ENCODE data around the gene ARHGAP12. TPM values are rescaled to one million over a fixed set of nuclear protein-coding genes. Genes with fewer than 3 reads are reported as not detected.

Gene ARHGAP12
- total RNA-seq, 2 donors from 2014 or later, result 34.3 to 44.9 TPM

DNA sequence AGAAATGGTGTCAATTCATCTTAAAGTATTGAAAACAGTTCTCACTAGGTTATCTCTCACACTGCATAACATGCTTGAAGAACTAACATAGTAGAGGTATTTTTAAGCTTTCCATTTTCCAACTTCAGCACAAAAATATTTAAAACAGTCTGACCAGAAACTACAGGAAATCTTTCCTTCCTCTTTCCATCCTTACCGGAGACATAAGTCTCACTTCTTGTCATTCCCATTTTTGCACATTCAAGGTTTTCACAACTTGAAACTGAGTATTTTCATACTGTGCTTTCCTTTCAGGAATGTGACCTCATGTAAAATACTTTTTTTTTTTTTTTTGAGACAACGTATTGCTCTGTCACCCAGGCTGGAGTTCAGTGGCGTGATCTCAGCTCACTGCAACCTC, 45.2 kb downstream of the ARHGAP12 start:
- 66% methylated on average over 3 of the region's 3 CpGs for WGBS
- TF ChIP-seq POLR2AphosphoS5 (IDR thresholded peaks at IDR 0.05) (no peak), POLR2A (IDR thresholded peaks at IDR 0.05) (no peak)
- TF ChIP-seq, protein P1, sequence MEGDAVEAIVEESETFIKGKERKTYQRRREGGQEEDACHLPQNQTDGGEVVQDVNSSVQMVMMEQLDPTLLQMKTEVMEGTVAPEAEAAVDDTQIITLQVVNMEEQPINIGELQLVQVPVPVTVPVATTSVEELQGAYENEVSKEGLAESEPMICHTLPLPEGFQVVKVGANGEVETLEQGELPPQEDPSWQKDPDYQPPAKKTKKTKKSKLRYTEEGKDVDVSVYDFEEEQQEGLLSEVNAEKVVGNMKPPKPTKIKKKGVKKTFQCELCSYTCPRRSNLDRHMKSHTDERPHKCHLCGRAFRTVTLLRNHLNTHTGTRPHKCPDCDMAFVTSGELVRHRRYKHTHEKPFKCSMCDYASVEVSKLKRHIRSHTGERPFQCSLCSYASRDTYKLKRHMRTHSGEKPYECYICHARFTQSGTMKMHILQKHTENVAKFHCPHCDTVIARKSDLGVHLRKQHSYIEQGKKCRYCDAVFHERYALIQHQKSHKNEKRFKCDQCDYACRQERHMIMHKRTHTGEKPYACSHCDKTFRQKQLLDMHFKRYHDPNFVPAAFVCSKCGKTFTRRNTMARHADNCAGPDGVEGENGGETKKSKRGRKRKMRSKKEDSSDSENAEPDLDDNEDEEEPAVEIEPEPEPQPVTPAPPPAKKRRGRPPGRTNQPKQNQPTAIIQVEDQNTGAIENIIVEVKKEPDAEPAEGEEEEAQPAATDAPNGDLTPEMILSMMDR (IDR thresholded peaks at IDR 0.05), result no peak
- no peaks in the 10 kb centered on the region for H3K27me3 ChIP-seq (replicated peaks; ENCODE audit: insufficient read depth)
- H3K4me1 ChIP-seq (replicated peaks), result no peaks in the 10 kb centered on the region
- no peak overlapping the region for H3K4me3 ChIP-seq
- H3K27ac ChIP-seq, result no peak overlapping the region
- intact Hi-C loops (cut with DNase I), result no loop called here
- no peaks in the 10 kb centered on the region for H3K9me3 ChIP-seq
- H3K36me3 ChIP-seq, result no peaks in the 10 kb centered on the region
- no peak for DNase-seq (ENCODE audit: low spot score)

DNA sequence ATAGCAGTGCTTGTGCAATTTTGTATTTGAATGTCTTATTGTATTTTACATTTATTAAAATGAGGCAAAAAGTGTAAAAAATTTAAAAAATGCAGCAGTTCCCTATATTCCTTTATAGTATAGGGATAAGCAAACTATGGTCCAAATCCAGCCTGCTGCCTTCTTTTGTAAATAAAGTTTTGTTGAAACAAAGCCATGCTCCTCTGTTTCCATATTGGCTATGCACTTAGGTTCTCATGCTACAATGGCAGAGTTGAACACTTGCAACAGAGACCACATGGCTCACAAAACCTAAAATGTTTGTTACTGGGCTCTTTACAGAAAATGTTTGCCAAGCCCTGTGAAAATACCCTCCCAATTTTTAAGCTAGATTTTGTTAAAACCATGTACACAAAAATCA, 50.1 kb downstream of the ARHGAP12 start:
- no peaks in the 10 kb centered on the region for H3K9me3 ChIP-seq
- no peak overlapping the region for H3K27ac ChIP-seq
- intact Hi-C loops (cut with DNase I), result no loop called here

DNA sequence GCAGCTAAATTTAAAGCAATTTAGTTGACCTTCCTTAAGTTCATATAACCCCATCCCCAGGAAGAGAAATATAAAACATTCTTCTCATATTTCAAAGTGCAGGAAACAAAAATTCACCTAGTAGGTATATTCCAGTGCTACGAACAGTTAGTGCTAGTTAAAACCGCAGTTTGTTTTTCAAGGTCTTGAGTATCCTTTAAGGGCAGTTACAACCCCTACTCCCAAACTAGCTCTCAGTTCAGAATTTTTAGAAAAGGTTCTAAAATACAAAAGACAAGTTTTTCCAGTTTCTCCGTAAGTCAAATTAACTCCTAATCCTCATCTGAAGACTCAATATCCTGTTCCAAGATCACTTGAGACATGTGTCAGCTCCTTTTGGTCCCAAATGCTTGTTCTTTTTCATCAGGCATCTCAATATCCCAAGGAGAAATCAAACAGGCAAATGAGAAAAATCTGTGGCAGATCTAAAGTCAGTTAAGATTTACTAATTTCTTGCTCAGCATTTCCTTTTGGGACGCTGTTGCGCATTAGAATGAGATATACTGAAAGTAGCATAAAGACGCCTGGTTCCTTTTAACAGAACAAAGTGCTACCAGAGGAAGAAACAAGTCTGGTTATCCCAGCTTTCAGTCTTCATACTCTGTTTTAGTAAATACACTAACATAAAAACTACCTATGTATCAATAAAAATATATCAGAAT, 51.8 kb downstream of the ARHGAP12 start:
- WGBS, result 63% methylated on average over 6 of the region's 6 CpGs
- H3K9me3 ChIP-seq, result no peaks in the 10 kb centered on the region
- intact Hi-C loops (cut with DNase I), result no loop called here
- H3K27ac ChIP-seq, result no peak overlapping the region
- H3K4me1 ChIP-seq (replicated peaks), result no peaks in the 10 kb centered on the region
- H3K4me3 ChIP-seq, result no peak overlapping the region
- H3K27me3 ChIP-seq (replicated peaks; ENCODE audit: insufficient read depth), result no peaks in the 10 kb centered on the region
- H3K36me3 ChIP-seq, result no peaks in the 10 kb centered on the region
- TF ChIP-seq POLR2A (IDR thresholded peaks at IDR 0.05) (no peak), POLR2AphosphoS5 (IDR thresholded peaks at IDR 0.05) (no peak)
- TF ChIP-seq, protein P1 (IDR thresholded peaks at IDR 0.05), result no peak
- no peak for DNase-seq (ENCODE audit: low spot score)

More for the DNA sequence above, 50.1 kb downstream of the ARHGAP12 start:
- no peaks in the 10 kb centered on the region for H3K36me3 ChIP-seq
- DNase-seq (ENCODE audit: low spot score), result no peak
- H3K27me3 ChIP-seq (replicated peaks; ENCODE audit: insufficient read depth), result no peaks in the 10 kb centered on the region
- no peak overlapping the region for H3K4me3 ChIP-seq
- no peaks in the 10 kb centered on the region for H3K4me1 ChIP-seq (replicated peaks)
- no peak for TF ChIP-seq POLR2AphosphoS5 (IDR thresholded peaks at IDR 0.05)
- TF ChIP-seq, protein P1 (IDR thresholded peaks at IDR 0.05), result no peak
- no peak for TF ChIP-seq POLR2A (IDR thresholded peaks at IDR 0.05)

- 92% methylated on average over 2 of the region's 2 CpGs for WGBS
- DNase-seq (ENCODE audit: low spot score), result no peak
- Histone ChIP-seq H3K9me3 (no peaks in the 10 kb centered on the region), H3K27me3 (replicated peaks; ENCODE audit: insufficient read depth) (no peaks in the 10 kb centered on the region), H3K36me3 (no peaks in the 10 kb centered on the region), H3K4me3 (no peak overlapping the region), H3K4me1 (replicated peaks) (no peaks in the 10 kb centered on the region), H3K27ac (no peak overlapping the region)
- intact Hi-C loops (cut with DNase I), result no loop called here
- TF ChIP-seq POLR2AphosphoS5 (IDR thresholded peaks at IDR 0.05) (no peak), POLR2A (IDR thresholded peaks at IDR 0.05) (no peak)
- TF ChIP-seq, protein P1 (IDR thresholded peaks at IDR 0.05), result no peak
Observed at GRCh38 chr10:31875608-31876007, 53.0 kb downstream of the ARHGAP12 start.

GRCh38 chr10:31873724-31874123, 54.9 kb downstream of the ARHGAP12 start:
- Histone ChIP-seq H3K27me3 (replicated peaks; ENCODE audit: insufficient read depth) (no peaks in the 10 kb centered on the region), H3K4me3 (no peak overlapping the region), H3K36me3 (no peaks in the 10 kb centered on the region), H3K4me1 (replicated peaks) (no peaks in the 10 kb centered on the region), H3K27ac (no peak overlapping the region), H3K9me3 (no peaks in the 10 kb centered on the region)
- 79% methylated on average over 1 of the region's 1 CpG for WGBS
- intact Hi-C loops (cut with DNase I), result no loop called here
- no peak for TF ChIP-seq POLR2AphosphoS5 (IDR thresholded peaks at IDR 0.05)
- TF ChIP-seq, protein P1 (IDR thresholded peaks at IDR 0.05), result no peak
- no peak for TF ChIP-seq POLR2A (IDR thresholded peaks at IDR 0.05)
- no peak for DNase-seq (ENCODE audit: low spot score)

Measured in prostate gland (tissue), 2 donors.